HG02938 (cell line): ENCODE measurements around the gene FLT3LG.

Experiments used
- ATAC-seq: cut with Tn5 transposase; IDR thresholded peaks from one replicate; pipeline ENCODE4 v1.9.1; 2021; ENCODE audit warnings: mild to moderate bottlenecking, moderate library complexity; ENCODE audit not compliant: unreplicated experiment

FLT3LG gene

DNA sequence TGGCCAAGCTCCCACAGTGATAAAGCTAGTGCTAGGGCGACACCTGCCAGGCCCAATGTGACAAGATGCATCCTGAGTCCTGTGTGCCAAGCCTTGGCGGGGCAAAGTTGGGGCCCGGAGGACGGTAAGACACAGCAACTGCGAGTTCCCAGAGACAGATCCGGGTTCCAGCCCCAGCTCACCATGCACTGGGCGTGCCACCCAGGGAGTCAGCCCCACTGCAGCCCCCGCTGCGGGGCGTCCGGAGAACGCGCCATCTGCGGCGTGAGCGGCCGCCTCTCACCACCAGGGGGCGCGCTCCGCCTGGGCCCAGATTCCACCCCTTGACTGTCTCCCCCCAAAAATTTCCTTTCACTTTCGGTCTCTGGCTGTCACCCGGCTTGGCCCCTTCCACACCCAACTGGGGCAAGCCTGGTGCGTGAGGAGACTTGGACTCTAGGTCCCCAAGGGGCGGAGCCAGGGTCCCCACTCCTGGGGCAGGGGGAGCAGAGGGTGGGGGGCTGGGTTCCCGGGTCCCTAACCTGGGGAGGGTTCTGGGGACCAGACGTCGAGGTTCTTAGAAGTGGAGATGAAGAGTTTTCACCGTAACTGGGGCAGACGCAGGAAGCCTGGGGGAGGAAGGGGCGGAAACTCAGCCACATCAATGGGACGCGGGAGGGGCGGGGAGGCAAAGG is at the start of gene FLT3LG:
TSS of gene FLT3LG (plus strand) at position 348 of the 674 bp plus-strand sequence. CDS start 425 bp downstream, outside the sequence.
- peak; percentile 40 for ATAC-seq

DNA sequence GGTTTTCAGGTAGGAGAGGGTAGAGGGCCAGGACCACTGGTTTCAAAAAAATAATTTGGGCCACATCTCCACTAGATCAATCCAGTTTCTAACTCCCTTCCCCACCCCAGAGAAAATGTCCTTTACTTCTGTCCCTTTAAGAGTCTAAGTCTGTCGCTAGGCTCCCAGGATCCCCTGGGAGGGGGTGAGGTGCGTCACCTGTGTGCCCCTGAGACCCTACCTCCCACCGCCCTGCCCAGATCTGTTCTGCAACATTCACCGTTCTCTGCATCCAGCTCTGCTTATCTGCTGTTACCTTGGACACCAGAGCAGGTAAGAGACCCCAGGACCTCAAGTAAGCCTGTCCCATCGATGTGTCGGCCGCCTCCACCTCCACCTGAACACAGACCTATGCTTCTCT is 48.8 kb upstream of the FLT3LG start, which contains the start of gene GFY:
TSS of gene GFY (plus strand) at position 211 of the 400 bp plus-strand sequence. CDS start 1,043 bp downstream, outside the sequence.
- ATAC-seq = no peak

DNA sequence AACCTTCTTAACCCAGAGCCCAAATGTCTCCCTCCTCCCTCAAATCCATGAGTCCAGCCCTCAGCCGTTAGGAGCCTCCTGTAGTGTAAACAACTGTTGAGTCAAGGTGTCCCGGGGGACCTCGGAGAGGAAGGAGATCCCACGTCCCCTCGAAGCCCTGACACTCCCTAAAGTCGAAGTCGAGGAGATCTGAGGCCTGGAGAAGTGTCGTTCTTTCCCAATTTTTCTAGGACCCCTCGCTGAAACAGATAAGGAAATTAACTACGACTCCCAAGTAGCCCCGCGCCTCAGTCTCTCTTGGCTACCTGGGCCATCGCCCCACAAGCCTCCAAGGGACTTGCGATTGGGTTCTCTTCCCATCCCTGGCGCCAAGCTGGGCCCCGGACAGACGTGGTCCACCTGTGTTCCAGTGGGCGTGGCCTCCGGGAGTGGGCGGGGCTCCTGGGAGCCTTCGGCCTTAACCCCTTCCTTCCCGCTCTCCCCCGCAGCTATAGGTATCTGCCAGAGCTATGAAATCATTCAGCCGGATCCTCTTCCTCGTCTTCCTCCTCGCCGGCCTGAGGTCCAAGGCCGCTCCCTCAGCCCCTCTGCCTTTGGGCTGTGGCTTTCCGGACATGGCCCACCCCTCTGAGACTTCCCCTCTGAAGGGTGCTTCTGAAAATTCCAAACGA is 48.0 kb upstream of the FLT3LG start:
- ATAC-seq = no peak

GRCh38 chr19:49427339-49427738 is 46.7 kb upstream of the FLT3LG start:
- no peak for ATAC-seq

GRCh38 chr19:49427855-49428546 is 46.0 kb upstream of the FLT3LG start:
- ATAC-seq = no peak

- ATAC-seq = no peak
Measured at GRCh38 chr19:49428547-49429451, 45.2 kb upstream of the FLT3LG start.

GRCh38 chr19:49430172-49430677 is 43.8 kb upstream of the FLT3LG start:
- no peak for ATAC-seq

DNA sequence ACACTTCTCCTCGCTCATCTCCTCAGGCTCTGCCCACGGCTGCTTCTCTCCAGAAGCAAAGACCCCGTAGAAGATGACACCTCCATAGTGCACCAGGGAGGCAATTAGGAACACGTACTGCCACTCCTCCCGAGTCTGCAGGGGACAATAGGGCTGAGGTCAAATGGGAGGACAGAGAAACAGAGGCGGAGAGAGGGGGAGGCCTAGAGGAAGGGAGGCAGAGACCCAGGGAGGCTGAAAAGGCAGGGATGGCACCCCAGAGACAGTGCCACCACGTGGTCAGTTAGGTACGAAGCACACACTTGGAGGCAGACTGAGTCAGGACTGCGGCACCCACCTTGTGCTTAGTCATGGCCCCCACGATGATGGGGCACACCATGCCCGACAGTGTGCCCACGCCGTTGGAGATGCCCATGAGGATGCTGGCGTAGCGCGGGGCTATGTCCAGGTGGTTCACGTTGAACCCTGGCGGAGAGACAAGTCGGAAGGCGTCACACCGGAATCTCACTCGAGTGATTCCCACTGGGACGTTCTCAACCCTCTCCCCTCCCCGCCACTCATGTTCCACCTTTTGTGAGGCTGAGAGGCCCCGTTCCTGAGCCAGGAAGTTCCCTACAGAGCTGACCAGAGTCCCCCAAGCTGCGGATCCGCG is 43.2 kb upstream of the FLT3LG start:
- ATAC-seq = no peak

- no peak for ATAC-seq
Measured at GRCh38 chr19:49431330-49431749, 42.7 kb upstream of the FLT3LG start.

- ATAC-seq = no peak
Measured at GRCh38 chr19:49432141-49433073, 41.6 kb upstream of the FLT3LG start.

GRCh38 chr19:49433240-49433901 is 40.6 kb upstream of the FLT3LG start:
- no peak for ATAC-seq

GRCh38 chr19:49434907-49435583 is 39.0 kb upstream of the FLT3LG start:
- no peak for ATAC-seq

DNA sequence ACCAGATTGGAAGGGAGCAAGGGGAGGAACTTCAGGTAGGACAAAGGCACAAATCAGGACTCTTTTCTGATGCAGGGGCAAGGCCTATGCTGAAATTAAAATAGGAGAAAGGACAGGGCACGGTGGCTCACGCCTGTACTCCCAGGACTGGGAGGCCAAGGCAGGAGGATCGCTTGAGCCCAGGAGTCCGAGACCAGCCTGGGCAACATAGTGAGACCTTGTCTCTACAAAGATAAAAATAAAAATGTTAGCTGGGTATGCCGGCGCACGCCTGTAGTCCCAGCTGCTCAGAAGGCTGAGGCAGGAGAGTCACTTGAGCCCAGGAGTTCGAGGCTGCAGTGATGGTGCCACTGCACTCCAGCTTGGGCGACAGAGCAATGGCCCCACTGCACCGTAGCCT is 38.3 kb upstream of the FLT3LG start:
- no peak for ATAC-seq

- no peak for ATAC-seq
Measured at GRCh38 chr19:49436381-49437017, 37.5 kb upstream of the FLT3LG start.

- no peak for ATAC-seq
Measured at GRCh38 chr19:49437231-49437630, 36.8 kb upstream of the FLT3LG start.

- ATAC-seq = no peak
Measured at GRCh38 chr19:49438261-49438660, 35.8 kb upstream of the FLT3LG start.

DNA sequence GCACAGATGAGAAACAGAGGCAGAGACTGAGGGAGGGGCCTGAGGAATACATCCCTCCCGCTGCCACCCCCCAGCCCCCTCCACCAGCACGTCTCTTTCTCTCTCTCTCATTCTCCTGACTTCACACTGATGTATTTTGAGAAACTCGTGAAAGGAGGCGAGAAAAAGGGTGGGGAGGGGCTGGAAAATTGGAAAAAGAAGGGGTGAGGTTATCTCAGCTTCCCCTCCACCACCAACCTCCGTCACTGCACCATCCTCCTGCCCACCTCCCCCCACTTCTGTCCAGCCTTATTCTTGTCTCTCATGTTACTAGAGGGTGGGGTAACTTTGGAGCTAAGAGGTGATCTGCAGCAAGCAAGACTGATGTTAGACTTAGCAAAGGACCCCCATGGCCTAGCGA is 34.2 kb upstream of the FLT3LG start:
- no peak for ATAC-seq
